Right ventricle myocardium superior (tissue), 1 donor: ENCODE results near the gene METTL22. TPM values are rescaled to one million over a fixed set of nuclear protein-coding genes. Genes with fewer than 3 reads are reported as not detected.
A peak's percentile ranks its signal among the peaks of the same experiment; 100 is the strongest.

Experiments
- ATAC-seq: fragments of 200-7000 bp; cut with Tn5 transposase; one replicate; pipeline ENCODE4 v1.9.1; 2020; ENCODE audit warnings: mild to moderate bottlenecking; ENCODE audit not compliant: poor library complexity
- DNase-seq: peaks from one replicate; pipeline ENCODE4 v3.0.0-alpha.2; 2020
- intact Hi-C: fragments of 100-400 bp; cut with DNase I; formaldehyde crosslinking; loops from one replicate; pipeline ENCODE4 v1.11.2; 2022
- total RNA-seq: library from RNA; stranded (reverse); fragmentation: NEBNext Ultra II Directional; extraction: Animal tissue kit (Norgen Biotek cat#: 25700); gene quantifications from one replicate; pipeline ENCODE4 v1.2.1, GENCODE V29; 2021
- donor health status: DM: no; HTN: yes; CAD: no; lungs with severe emphysema.

METTL22 gene
- total RNA-seq, 1 donor from 2014 or later, result 21.0 TPM

- DNase-seq (no peak), ATAC-seq (no peak)
- intact Hi-C loops, result no loop called here
Observed at GRCh38 chr16:8626946-8627345, 5.4 kb downstream of the METTL22 start.

DNA sequence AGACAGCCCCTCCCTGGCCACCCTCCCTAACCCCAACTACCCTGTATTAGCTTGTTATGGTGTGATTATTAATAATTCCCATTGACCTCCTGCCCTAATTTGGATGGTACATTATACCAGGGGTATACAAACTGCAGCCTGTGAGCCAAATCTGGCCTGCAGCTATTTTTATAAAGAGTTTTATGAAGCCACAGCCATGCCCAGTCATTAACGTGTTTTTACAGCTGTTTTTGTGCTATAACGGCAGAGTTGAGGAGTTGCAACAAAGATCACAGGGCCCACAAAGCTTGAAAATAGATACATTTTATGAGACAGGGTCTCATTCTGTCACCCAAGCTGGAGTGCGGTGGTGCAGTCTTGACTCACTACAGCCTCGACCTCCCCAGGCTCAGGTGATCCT is 6.0 kb downstream of the METTL22 start:
- DNase-seq (no peak), ATAC-seq (no peak)
- intact Hi-C loops, result no loop called here

DNA sequence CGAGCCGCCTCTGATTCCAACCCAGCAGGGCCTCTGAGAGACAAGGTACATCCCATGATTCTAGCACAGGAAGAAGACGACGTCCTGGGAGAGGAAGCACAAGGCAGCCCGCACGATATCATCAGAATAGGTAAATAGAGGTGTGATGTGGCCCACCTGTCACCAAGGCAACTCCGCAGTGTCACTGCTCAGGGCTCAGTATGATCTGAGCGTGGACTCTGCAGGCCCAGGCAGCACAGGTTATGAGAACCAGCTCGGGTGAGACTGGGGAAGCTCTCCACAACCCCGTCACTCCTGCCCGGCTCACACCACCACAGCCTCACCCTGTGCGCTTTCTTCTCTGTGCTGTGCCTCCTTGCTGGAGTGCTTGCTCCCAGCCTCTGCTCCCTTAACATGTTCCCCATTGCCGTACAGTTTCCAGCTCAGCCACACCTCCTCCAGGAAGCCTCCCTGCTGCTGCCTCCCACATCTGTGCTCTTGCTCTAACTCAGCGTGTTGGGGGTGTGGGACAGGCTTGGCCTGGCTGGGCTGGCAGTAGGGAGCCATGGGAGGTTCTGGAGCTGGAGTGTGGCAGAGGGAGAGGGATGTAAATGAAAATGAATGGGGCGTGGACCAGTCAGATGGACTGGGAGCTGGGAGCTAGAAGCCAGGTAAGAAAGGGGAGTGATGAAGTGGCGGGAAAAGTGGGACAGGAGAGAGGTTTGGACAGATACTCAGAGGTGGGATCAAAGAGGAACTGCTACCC is 7.7 kb downstream of the METTL22 start:
- intact Hi-C loops, result no loop called here
- no peak for DNase-seq

DNA sequence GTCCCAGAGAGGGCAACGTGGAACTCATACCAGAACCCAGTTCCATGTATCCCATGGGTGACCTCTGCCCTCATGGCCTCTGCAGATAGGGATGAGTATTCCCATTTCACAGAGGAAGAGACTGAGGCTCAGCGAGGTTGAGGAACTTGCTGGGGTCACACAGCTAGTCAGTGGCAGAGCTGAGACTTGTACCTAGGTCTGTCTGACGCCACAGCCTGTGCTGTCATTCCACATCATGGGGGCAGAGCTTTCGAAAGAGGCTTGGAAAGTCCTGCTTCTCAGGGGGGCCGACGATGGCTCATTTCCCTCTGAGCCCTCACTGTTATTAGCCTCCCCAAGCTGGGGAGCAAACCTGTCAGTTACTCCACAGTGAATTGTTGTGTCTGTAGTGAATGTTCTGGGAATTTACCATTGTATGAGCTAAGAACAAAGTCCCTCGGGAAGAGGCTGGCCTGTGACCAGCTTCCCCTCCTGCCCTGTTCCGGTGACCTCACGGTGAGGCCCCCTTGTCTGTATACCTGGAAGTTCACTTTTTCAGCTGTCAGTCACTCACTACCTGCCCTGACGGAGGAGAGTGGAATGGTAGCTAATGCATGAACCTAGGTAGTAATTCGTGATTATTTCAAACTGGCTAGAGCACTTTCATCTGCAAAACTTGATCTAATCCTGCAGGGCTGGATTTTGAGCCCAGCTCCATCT is 8.9 kb downstream of the METTL22 start:
- no peak for ATAC-seq
- no peak for DNase-seq
- intact Hi-C loops, result no loop called here

More for the DNA sequence above, 7.7 kb downstream of the METTL22 start:
- ATAC-seq, result no peak

DNA sequence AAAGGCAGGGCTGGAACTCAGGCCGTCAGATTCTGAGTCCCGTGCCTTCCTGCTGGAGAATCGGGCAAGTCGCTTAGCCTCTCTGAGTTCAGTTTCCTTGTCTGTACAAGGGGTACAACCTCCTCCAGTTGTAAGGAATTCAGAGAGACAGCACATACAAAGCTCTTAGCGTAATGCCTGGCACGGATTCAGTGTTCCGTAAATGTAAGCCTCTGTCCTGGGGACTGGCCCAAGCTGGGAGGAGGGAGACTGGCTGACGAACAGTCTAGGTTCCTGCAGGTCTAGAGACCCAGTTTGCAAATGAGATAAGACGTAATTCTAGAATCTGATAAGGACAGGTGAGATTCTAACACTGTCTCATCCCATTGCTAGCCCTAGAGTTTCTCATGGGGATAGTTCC is 9.9 kb downstream of the METTL22 start:
- intact Hi-C loops, result no loop called here
- no peak for ATAC-seq
- DNase-seq, result no peak

DNA sequence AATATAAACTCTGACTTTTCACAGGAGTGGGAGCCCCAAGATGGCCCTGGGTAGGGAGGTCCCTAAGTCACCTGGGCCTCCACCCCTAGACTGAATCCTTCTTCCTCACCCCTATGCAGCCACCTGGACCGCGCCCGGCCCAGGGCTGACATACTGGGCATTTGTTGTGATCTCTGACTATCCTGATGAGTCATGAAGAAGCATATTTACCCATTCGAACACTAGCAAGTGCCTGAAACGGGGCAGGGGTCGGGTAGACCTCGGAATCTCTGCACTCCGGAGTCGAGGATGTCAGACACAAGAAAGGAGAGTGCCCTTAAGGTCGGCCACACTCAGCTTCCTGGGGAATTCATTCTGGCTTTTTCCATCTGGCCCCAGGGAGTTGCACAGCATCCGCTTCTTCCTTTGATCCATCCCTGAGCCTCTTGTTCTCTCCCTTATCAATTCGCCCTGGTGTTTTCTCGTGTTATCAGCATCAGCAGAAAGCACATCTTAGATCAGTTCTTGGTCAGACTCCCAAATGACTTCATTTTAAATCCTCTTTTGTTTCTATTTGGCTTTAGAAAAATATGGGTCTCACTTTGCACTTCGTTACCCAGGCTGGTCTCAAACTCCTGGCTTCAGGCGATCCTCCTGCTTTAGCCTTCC is 10.4 kb downstream of the METTL22 start:
- intact Hi-C loops, result no loop called here
- ATAC-seq, result no peak
- DNase-seq, result no peak

DNA sequence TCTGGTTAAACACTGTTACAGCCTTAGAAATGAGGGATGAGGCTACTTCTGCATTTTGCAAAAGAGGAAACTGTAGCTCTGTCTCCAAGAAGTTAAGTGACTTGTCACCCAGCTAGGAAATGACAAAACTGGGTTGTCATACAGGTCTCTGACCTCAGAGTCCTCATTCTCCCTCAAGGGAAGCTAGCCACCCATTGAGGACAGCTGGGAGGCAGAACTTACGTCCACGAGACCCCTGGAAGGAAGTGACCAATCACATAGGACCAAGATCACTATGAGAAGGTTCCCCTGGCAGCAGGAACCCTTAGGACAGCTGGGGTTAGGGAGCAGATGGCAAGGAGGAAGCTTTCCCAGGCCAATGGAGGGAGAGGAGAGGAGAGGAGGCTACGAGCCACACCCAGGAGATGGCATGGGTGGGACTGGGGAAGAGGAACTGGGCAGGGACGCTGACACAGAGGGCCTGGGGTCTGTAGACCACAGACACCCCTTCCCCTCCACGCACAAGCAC is 11.2 kb downstream of the METTL22 start:
- intact Hi-C loops, result no loop called here
- peak; percentile 80 for ATAC-seq

DNA sequence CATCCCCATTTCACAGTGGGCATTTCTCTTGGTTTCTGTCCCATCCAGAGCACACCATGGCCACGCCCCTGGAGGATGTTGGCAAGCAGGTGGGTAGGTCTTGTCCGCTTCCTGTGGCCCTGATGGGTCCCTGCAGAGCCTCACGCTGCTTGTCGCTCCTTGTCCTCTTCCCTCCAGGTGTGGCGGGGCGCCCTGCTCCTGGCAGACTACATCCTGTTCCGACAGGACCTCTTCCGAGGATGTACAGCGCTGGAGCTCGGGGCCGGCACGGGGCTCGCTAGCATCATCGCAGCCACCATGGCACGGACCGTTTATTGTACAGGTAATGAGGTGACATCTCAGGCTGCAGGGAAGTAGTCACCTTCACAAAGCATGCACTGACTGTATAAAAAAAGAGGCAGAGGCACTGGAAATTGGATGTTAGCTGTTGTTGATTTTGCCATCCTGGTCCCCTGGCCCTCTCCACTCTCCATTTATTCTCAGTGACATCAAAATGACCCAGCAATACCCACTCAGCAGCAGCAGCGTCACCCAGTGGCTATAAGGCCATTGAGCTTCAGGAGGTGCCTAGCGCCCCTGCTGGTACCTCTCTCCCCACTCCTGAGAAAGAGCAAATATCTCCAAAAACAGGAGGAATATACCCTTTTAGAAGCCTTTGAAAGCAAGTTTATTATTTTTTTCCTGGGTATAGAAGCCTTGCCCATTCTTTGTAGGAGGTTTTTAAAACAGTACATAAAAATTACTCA is 13.7 kb downstream of the METTL22 start:
- ATAC-seq (no peak), DNase-seq (no peak)
- intact Hi-C loops, result no loop called here

More for the DNA sequence above, 11.2 kb downstream of the METTL22 start:
- peak; percentile 57 for DNase-seq

DNA sequence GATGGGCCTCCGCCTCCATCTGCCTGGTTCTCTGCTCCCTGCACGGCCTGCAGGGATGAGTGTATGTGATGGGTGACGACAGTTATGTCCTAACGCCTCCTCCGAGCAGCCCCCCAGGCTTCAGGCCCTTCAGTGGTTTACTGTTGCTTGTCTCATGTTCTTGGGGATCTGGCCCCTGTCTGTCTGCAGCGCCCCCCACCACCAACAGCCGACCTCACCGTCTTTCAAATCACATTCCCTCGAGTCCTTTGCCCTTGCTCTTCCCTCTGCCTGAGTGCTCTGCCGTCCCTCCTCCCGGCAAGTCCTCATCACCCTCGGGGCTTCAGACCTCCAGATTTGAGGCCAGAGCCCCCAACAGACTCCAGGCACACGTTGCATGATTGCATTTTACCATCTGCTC is 18.2 kb downstream of the METTL22 start:
- DNase-seq, result no peak
- intact Hi-C loops, result no loop called here
- no peak for ATAC-seq

DNA sequence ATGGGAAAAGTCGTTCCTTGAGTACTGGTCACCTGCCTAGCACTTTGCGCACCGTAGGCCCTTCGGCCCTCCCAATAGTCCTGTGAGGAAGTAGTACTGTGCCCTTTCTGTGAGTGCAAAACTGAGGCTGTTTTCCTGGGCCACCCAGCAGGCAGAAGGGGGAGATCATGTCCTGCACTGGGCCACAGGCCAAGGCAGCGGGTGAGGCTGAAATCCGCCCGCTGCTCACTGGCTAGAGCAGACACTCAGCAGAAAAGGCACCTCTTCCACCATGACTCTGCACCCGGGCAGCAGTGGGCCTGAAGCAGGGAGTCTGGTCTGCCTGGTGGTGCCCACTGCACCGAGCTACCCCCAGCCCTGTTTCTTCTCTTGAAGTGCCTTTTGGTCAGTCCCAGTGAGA is 20.2 kb downstream of the METTL22 start:
- no peak for DNase-seq
- no peak for ATAC-seq
- intact Hi-C loops, result no loop called here

- DNase-seq, result no peak
- intact Hi-C loops, result no loop called here
- no peak for ATAC-seq
Observed at GRCh38 chr16:8642146-8642545, 20.6 kb downstream of the METTL22 start.

- intact Hi-C loops, result no loop called here
- peak; percentile 79 for ATAC-seq
Observed at GRCh38 chr16:8644211-8645140, 23.0 kb downstream of the METTL22 start.

DNA sequence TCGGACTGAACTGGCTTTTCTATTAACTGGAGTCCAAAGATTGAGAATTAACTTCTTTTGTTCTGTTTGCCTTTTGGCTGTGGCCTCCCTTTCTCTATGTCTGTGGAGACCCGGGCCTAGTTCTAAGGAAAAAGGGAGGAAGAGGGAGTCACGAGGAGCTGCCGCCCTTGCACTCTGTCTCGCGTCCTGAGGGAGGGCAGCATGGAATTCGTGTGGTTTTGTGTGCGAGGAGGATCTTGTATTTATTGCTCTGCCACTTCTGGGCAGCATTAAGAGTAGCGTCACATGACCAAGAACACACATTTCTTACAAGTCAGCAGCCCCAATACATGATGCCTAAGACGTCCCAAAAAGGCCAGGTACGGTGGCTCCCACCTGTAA is 23.6 kb downstream of the METTL22 start:
- ATAC-seq (no peak), DNase-seq (no peak)
- intact Hi-C loops, result no loop called here

More at GRCh38 chr16:8644211-8645140, 23.0 kb downstream of the METTL22 start:
- DNase-seq, result peak; percentile 72

- intact Hi-C loops, result no loop called here
- ATAC-seq (no peak), DNase-seq (no peak)
Observed at GRCh38 chr16:8645831-8646230, 24.3 kb downstream of the METTL22 start.

GRCh38 chr16:8646326-8647053 is 25.0 kb downstream of the METTL22 start:
- intact Hi-C loops, result no loop called here
- ATAC-seq (no peak), DNase-seq (no peak)

DNA sequence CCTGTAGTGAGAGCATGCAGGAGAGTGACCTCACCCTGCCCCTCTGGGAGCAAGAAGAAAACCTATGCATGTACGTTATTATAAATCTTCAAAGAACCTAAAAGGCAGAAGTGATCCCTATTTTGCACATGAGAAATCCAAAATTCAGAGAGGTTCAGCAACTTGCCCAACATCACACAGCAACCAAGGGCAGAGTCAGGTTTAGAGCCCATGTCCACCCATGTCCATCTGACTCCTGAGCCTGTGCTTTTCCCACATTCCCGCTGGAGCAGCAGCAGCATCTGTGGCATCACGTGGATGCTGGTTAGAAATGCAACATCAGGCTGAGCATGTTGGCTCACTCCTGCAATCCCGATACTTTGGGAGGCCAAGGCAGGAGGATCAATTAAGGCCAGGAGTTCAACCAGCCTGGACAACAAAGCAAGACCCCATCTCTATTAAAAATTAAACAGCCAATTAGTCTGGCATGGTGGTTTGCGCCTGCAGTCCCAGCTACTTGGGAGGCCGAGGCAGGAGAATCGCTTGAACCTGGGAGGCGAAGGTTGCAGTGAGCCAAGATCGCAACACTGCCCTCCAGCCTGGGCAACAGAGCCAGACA is 26.3 kb downstream of the METTL22 start:
- intact Hi-C loops, result no loop called here
- ATAC-seq (no peak), DNase-seq (no peak)

DNA sequence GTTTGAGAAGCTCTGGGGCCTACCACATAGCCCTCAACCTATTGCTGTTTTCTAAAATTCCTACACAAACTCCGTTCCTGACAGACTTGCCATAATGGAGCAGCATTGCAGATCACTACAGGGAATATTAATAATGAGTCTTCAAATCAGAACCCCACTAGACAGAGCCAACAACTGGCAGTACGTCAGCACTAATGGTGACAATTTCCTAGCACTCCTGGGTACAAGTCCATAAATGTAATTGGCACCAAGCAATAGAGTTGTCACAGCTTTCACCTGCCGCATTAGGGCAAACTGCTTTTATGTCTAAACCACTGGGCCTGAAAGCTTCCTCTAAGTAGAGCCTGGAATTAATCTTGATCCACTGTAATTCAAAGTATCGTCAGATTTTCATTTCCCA is 27.4 kb downstream of the METTL22 start:
- ATAC-seq, result no peak
- DNase-seq, result no peak

More for the DNA sequence above, 27.4 kb downstream of the METTL22 start:
- intact Hi-C loops, result no loop called here
